Ishikawa (cell line): ENCODE measurements around the gene UACA.

Experiments
- CEBPB ChIP-seq: IDR thresholded peaks from 2 replicates; pipeline ENCODE4 v1.6.1; 2012
- CREB1 ChIP-seq: IDR thresholded peaks from 2 replicates; pipeline ENCODE4 v1.6.1; 2012; ENCODE audit warnings: low read depth
- EGR1 ChIP-seq: IDR thresholded peaks from 2 replicates; pipeline ENCODE4 v1.6.1; 2012
- EP300 ChIP-seq: IDR thresholded peaks from 2 replicates; pipeline ENCODE4 v1.6.1; 2012; ENCODE audit warnings: borderline replicate concordance
- FOXM1 ChIP-seq: IDR thresholded peaks from 2 replicates; pipeline ENCODE4 v1.6.1; 2012; ENCODE audit warnings: low read depth, borderline replicate concordance
- NFIC ChIP-seq: IDR thresholded peaks from 2 replicates; pipeline ENCODE4 v1.6.1; 2012
- RAD21 ChIP-seq: IDR thresholded peaks from 2 replicates; pipeline ENCODE4 v1.6.1; 2012; ENCODE audit warnings: low read depth
- TAF1 ChIP-seq: IDR thresholded peaks from 2 replicates; pipeline ENCODE4 v1.6.1; 2012; ENCODE audit warnings: low read depth, mild to moderate bottlenecking
- TCF12 ChIP-seq: IDR thresholded peaks from 2 replicates; pipeline ENCODE4 v1.6.1; 2012; ENCODE audit warnings: low read depth
- TEAD4 ChIP-seq: IDR thresholded peaks from 2 replicates; pipeline ENCODE4 v1.6.1; 2012
- YY1 ChIP-seq: IDR thresholded peaks from 2 replicates; pipeline ENCODE4 v1.6.1; 2012; ENCODE audit warnings: low read depth
- ZBTB7A ChIP-seq: IDR thresholded peaks from 2 replicates; pipeline ENCODE4 v1.6.1; 2012; ENCODE audit warnings: low read depth
- TF ChIP-seq, protein P1 (sequence below): IDR thresholded peaks from 2 replicates; pipeline ENCODE4 v1.6.1; 2012; ENCODE audit warnings: low read depth, mild to moderate bottlenecking
- TF ChIP-seq, protein P2 (sequence below): IDR thresholded peaks from 2 replicates; pipeline ENCODE4 v1.6.1; 2012
- TF ChIP-seq, protein P3 (sequence below): IDR thresholded peaks from 2 replicates; pipeline ENCODE4 v1.6.1; 2012

The UACA gene

DNA sequence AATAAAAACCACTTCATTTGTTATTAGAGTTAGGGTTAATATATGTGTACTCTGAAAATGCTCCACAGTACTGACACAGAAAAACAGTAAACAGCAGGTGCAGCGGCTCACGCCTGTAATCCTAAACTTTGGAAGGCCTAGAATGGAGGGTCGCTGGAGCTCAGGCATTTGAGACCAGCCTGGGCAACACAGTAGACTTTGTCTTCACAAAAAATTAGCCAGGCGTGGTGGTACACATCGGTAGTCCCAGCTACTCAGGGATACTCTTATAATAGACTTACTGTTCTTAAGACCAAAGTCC lies 40.3 kb downstream of the UACA start:
- no peak for TF ChIP-seq NFIC
- no peak for TF ChIP-seq CREB1
- TF ChIP-seq YY1: no peak
- TF ChIP-seq TCF12: no peak
- TF ChIP-seq, protein P1, sequence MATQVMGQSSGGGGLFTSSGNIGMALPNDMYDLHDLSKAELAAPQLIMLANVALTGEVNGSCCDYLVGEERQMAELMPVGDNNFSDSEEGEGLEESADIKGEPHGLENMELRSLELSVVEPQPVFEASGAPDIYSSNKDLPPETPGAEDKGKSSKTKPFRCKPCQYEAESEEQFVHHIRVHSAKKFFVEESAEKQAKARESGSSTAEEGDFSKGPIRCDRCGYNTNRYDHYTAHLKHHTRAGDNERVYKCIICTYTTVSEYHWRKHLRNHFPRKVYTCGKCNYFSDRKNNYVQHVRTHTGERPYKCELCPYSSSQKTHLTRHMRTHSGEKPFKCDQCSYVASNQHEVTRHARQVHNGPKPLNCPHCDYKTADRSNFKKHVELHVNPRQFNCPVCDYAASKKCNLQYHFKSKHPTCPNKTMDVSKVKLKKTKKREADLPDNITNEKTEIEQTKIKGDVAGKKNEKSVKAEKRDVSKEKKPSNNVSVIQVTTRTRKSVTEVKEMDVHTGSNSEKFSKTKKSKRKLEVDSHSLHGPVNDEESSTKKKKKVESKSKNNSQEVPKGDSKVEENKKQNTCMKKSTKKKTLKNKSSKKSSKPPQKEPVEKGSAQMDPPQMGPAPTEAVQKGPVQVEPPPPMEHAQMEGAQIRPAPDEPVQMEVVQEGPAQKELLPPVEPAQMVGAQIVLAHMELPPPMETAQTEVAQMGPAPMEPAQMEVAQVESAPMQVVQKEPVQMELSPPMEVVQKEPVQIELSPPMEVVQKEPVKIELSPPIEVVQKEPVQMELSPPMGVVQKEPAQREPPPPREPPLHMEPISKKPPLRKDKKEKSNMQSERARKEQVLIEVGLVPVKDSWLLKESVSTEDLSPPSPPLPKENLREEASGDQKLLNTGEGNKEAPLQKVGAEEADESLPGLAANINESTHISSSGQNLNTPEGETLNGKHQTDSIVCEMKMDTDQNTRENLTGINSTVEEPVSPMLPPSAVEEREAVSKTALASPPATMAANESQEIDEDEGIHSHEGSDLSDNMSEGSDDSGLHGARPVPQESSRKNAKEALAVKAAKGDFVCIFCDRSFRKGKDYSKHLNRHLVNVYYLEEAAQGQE: no peak
- no peak for TF ChIP-seq TAF1
- TF ChIP-seq RAD21: no peak
- TF ChIP-seq FOXM1: no peak
- no peak for TF ChIP-seq CEBPB
- TF ChIP-seq ZBTB7A: no peak
- TF ChIP-seq, protein P2, sequence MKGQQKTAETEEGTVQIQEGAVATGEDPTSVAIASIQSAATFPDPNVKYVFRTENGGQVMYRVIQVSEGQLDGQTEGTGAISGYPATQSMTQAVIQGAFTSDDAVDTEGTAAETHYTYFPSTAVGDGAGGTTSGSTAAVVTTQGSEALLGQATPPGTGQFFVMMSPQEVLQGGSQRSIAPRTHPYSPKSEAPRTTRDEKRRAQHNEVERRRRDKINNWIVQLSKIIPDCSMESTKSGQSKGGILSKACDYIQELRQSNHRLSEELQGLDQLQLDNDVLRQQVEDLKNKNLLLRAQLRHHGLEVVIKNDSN: no peak
- TF ChIP-seq TEAD4: no peak
- TF ChIP-seq, protein P3, sequence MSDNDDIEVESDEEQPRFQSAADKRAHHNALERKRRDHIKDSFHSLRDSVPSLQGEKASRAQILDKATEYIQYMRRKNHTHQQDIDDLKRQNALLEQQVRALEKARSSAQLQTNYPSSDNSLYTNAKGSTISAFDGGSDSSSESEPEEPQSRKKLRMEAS: no peak
- no peak for TF ChIP-seq EP300
- TF ChIP-seq EGR1: no peak

DNA sequence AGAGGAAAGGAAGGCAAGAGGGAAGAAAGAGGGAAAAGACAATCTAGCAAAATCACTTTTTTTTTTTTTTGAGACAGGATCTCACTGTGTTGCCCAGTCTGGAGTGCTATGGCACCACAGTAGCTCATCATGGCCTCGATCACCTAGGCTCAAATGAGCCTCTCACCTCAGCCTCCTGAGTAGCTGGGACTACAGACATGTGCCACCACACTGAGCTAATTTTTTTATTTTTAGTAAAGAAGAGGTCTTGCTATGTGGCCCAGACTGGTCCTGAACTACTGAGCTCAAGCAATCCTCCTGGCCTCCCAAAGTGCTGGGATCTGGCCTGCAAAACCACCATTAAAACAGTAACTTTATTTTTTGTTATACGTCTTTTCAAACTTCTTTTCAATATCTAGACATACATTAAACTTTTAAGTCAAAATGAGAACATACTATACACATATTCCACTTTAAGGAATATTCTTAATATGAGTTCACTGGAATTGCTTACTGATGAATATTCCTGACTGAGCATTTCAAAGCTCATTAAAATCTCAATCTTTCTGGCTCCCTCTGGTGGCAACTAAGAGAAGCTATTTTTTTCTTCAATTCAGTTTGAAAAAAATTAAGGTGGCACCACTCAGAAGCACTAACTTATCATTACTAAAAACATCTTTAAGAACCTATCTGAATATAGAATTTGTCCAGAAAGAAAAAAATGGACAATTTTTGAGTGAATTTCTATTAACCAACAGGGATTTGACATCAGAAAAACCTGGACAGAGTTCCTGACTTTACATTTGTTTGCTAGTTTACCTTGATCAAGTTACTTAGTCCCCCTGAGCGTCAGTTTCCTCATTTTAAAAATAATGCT lies 40.9 kb downstream of the UACA start:
- TF ChIP-seq RAD21 (peak; percentile 63), TCF12 (no peak)

DNA sequence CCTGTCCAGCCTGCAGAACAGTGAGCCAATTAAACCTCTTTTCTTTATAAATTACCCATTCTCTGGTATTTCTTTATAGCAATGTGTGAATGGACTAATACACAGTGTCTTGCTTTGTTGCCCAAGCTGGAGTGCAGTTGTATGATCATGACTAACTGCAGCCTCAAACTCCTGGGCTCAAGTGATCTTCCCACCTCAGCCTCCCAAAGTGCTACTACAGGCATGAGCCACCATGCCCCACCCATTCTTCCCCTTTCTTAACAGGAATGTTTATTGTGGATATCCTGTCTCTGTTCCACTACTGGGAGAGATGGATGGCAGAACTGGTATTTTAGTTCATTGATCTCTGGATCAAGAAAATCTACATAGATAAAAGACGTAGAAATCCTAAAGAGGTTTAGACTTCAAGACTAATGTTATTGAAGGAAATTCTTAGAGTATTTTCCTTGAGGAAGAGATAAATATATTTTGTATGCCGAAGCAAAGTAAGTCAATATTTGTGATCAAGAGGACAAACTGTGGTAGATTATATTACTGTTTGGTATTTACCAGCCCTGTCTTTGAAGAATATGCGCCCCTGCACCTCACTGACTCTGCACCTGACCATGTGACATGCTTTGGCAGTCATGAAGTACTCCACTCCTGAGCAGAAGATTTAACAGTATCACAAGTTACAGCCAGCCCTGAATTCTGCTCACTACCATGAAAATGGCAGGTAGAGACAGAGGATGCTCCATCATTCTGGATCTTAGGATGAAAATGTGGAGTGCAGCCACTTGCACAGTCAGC lies 42.9 kb downstream of the UACA start:
- no peak for TF ChIP-seq RAD21
- no peak for TF ChIP-seq ZBTB7A
- no peak for TF ChIP-seq TCF12
- TF ChIP-seq NFIC: no peak
- TF ChIP-seq TEAD4: no peak
- TF ChIP-seq CEBPB: no peak
- TF ChIP-seq, protein P1: no peak
- TF ChIP-seq EP300: no peak
- TF ChIP-seq, protein P2: no peak
- no peak for TF ChIP-seq FOXM1
- TF ChIP-seq TAF1: no peak
- no peak for TF ChIP-seq EGR1
- TF ChIP-seq, protein P3: no peak
- no peak for TF ChIP-seq YY1
- no peak for TF ChIP-seq CREB1

DNA sequence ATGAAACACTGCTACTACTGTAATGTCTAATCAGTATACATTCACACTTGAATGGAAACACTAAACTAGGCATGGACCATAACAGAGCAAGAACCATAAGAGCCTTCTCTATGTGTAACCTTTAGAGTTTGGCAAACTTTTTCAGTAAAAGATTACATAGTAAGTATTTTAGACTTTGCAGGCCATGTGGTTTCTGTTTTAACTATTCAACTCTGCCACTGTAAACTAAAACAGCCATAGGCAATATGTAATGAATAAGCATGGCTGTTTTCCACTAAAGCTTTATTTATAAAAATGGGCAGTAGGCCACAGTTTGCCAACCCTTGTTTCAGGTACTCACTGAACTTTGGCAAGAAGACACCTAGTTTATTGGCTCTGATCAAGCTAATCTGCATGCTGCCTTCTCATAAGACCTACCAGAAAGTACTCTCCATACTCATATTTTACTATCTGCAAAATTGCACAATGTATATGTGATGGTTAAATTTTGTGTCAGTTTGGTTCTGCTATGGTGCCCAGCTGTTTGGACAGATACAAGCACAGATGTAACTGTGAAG lies 46.0 kb downstream of the UACA start:
- no peak for TF ChIP-seq CEBPB
- TF ChIP-seq, protein P1: no peak
- no peak for TF ChIP-seq CREB1
- TF ChIP-seq YY1: no peak
- TF ChIP-seq RAD21: no peak
- no peak for TF ChIP-seq EGR1
- TF ChIP-seq ZBTB7A: no peak
- no peak for TF ChIP-seq TAF1
